GM19463 (cell line): Measurements from ENCODE around the gene PCDHA5.
"Not testable (repeated sequence)": the region's sequence is repeated elsewhere in the genome, so short reads cannot be mapped to it uniquely, and the experiment has no call there.

ENCODE experiments used
- ATAC-seq: cut with Tn5 transposase; IDR thresholded peaks from one replicate; pipeline ENCODE4 v1.9.1; 2021; ENCODE audit warnings: mild to moderate bottlenecking, moderate library complexity; ENCODE audit not compliant: unreplicated experiment

Gene PCDHA5

DNA sequence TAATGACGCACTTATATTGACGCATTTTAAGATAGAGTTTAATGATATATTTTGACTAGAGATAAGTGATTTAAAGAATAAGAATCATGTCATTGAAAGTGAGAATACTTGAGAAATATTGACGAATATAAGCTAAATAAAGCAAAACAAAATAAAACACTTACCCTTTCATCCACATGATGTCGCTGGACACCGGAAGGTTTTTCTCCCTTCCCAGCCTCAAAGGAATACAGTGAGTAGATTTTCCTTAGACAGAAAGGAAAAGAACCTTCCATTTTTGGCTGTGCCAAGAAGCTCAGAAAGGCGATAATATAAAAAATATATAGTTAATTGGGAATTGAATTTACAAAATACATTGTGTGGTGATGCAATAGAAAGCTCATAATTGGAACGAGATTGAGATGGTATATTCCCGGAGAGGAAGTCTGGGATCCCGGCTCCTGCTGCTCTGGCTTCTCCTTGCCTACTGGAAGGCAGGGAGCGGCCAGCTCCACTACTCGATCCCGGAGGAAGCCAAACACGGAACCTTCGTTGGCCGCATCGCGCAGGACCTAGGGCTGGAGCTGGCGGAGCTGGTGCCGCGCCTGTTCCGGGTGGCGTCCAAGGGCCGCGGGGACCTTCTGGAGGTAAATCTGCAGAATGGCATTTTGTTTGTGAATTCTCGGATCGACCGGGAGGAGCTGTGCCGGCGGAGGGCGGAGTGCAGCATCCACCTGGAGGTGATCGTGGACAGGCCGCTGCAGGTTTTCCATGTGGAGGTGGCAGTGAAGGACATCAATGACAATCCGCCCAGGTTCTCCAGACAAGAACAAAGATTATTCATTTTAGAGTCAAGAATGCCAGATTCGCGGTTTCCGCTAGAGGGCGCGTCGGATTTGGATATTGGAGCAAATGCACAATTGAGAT, at the start of gene PCDHA5:
Gene PCDHA5, plus strand, starts transcription at position 239 of the 906 bp plus-strand sequence.
- no peak for ATAC-seq

DNA sequence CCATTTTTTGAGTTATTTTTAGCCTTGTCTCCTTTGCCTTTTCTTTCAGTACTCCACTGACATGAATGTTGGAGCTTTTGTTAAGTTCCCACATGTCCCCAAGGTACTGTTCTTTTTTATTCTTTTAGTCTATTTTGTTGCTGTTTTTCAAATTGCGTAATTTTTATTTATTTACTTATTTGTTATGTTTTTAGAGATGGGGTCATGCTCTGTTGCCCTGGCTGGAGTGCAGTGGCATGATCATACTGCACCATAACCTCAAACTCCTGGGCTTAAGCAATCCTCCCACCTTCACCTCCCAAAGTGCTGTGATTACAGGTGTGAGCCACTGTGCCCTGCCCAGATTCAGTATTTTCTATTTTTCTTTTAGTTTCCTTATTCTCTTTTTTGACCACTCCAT, 40.9 kb upstream of the PCDHA5 start:
- ATAC-seq, result no peak

DNA sequence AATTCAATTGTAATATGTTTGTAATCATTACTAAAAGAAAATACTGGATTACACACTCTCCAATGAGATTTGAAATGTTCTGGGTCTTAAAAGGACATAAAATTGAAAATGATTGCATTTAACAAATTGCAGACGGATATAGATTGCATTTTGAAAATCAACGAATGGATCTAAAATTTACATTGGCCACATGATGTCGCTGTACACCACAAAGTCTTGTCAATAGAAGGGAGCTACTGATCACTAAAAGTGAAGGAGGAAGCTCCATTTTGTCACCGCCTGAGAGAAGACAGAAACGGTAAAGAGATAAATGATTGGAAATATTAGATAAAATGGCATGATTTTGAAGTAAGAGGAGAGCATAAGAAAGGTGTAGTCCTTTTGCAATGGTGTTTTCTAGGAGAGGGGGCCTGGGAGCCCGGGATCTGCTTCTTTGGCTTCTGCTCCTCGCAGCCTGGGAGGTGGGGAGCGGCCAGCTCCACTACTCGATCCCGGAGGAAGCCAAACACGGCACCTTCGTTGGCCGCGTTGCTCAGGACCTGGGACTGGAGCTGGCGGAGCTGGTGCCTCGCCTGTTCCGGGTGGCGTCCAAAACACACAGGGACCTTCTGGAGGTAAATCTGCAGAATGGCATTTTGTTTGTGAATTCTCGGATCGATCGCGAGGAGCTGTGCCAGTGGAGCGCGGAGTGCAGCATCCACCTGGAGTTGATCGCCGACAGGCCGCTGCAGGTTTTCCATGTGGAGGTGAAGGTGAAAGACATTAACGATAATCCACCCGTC, 35.3 kb upstream of the PCDHA5 start, which contains the start of gene PCDHA1:
Gene PCDHA1, plus strand, starts transcription at position 236 of the 782 bp plus-strand sequence.
- no peak for ATAC-seq

DNA sequence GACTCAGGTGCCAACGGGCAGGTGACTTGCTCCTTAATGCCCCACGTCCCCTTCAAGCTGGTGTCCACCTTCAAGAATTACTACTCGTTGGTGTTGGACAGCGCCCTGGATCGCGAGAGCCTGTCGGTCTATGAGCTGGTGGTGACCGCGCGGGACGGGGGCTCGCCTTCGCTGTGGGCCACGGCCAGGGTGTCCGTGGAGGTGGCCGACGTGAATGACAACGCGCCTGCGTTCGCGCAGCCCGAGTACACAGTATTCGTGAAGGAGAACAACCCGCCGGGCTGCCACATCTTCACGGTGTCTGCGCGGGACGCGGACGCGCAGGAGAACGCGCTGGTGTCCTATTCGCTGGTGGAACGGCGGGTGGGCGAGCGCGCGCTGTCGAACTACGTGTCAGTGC, 34.0 kb upstream of the PCDHA5 start:
- not testable (repeated sequence) for ATAC-seq

DNA sequence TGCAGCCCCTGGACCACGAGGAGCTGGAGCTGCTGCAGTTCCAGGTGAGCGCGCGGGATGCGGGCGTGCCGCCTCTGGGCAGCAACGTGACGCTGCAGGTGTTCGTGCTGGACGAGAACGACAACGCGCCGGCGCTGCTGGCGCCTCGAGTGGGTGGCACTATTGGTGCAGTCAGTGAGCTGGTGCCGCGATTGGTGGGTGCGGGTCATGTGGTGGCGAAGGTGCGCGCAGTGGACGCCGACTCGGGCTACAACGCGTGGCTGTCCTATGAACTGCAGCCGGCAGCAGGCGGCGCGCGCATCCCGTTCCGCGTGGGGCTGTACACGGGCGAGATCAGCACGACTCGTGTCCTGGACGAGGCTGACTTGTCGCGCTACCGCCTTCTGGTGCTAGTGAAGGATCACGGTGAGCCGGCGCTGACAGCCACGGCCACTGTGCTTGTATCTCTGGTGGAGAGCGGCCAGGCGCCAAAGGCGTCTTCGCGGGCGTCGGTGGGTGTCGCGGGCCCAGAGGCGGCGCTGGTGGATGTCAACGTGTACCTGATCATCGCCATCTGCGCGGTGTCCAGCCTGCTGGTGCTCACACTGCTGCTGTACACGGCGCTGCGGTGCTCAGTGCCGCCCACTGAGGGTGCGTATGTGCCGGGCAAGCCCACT, 33.4 kb upstream of the PCDHA5 start:
- ATAC-seq, result not testable (repeated sequence)

DNA sequence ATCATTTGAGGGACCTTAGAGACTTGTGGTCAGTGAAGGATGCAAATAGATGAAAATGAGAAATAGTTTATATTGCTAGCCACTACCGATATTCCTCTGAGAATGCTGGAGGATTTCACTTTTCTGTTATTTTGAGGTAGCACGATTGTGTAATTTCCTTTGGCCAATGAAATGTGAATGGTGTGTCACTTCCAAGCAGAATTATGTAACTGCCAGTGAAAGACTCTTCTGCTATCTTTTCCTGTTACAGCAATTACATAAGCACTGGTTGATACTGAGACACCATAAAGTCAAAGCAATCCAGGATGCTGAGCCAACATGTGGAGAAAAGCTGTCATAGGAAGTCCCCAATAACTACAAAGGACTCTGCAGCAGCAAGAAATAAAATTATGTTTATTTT, 30.3 kb upstream of the PCDHA5 start:
- ATAC-seq, result no peak

DNA sequence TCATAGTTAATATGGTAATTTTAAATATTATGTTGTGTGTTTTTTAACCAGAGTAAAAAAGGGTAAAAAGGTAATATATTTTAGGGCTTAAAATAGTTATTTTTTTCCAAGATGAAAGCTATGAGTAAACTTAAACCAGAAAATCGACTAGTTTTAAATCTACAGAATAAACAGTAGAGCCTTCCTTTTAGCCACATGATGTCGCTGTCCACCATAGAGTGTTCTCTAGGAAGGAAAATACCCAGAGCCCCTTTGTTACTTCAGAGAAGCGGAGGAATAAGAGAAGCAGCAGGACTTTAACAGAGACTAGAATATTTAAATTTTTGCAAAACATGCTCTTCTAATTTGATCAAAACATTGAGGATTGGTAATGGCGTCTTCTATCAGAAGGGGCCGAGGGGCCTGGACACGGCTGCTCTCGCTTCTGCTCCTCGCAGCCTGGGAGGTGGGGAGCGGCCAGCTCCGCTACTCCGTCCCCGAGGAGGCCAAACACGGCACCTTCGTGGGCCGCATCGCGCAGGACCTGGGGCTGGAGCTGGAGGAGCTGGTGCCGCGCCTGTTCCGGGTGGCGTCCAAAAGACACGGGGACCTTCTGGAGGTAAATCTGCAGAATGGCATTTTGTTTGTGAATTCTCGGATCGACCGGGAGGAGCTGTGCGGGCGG, 26.7 kb upstream of the PCDHA5 start, which contains the start of gene PCDHA2:
Gene PCDHA2, plus strand, starts transcription at position 258 of the 664 bp plus-strand sequence.
- no peak for ATAC-seq

DNA sequence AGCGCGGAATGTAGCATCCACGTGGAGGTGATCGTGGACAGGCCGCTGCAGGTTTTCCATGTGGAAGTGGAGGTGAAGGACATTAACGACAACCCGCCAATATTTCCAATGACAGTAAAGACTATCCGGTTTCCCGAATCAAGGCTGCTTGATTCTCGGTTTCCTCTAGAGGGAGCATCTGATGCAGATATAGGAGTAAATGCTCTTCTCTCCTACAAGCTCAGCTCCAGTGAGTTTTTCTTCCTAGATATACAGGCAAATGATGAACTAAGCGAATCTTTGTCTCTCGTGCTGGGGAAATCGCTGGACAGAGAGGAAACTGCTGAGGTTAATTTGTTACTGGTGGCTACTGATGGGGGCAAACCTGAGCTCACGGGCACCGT, 26.2 kb upstream of the PCDHA5 start:
- no peak for ATAC-seq

DNA sequence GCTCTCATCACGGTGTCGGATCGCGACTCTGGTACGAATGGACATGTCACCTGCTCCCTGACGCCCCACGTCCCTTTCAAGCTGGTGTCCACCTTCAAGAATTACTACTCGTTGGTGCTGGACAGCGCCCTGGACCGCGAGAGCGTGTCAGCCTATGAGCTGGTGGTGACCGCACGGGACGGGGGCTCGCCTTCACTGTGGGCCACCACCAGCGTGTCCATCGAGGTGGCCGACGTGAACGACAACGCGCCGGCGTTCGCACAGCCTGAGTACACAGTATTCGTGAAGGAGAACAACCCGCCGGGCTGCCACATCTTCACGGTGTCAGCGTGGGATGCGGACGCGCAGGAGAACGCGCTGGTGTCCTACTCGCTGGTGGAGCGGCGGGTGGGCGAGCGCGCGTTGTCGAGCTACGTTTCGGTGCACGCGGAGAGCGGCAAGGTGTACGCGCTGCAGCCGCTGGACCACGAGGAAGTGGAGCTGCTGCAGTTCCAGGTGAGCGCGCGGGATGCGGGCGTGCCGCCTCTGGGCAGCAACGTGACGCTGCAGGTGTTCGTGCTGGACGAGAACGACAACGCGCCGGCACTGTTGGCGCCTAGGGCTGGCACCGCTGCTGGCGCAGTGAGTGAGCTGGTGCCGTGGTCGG, 25.2 kb upstream of the PCDHA5 start:
- ATAC-seq, result not testable (repeated sequence)

GRCh38 chr5:140796718-140797095, 24.7 kb upstream of the PCDHA5 start:
- ATAC-seq, result no peak

- ATAC-seq, result no peak
Observed at GRCh38 chr5:140800816-140801493, 20.5 kb upstream of the PCDHA5 start, which contains the start of gene PCDHA3. TSS of gene PCDHA3 (plus strand) at chr5:140801057.

DNA sequence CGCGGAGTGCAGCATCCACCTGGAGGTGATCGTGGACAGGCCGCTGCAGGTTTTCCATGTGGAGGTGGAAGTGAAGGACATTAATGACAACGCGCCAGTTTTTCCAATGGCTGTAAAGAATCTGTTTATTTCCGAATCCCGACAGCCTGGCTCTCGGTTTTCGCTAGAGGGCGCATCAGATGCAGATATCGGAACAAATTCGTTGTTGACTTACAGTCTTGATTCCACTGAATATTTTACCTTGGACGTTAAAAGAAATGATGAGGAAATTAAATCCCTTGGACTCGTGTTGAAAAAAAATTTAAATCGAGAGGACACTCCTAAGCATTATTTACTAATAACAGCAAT, 19.9 kb upstream of the PCDHA5 start:
- ATAC-seq, result no peak

GRCh38 chr5:140802381-140802780, 19.0 kb upstream of the PCDHA5 start:
- ATAC-seq, result not testable (repeated sequence)

DNA sequence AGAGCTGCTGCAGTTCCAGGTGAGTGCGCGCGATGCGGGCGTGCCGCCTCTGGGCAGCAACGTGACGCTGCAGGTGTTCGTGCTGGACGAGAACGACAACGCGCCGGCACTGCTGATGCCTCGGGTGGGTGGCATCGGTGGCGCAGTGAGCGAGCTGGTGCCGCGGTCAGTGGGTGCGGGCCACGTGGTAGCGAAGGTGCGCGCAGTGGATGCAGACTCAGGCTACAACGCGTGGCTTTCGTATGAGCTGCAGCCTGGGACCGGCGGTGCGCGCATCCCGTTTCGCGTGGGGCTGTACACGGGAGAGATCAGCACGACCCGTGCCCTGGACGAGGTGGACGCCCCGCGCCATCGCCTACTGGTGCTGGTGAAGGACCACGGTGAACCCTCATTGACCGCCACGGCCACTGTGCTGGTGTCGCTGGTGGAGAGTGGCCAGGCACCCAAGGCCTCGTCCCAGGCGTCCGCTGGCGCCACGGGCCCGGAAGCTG, 18.6 kb upstream of the PCDHA5 start:
- ATAC-seq, result no peak

GRCh38 chr5:140806834-140807775, 14.3 kb upstream of the PCDHA5 start, which contains the start of gene PCDHA4:
TSS of gene PCDHA4 (plus strand) at chr5:140807068.
- ATAC-seq, result no peak

- not testable (repeated sequence) for ATAC-seq
Observed at GRCh38 chr5:140808241-140808888, 13.0 kb upstream of the PCDHA5 start.

GRCh38 chr5:140808889-140809291, 12.5 kb upstream of the PCDHA5 start:
- ATAC-seq, result no peak

DNA sequence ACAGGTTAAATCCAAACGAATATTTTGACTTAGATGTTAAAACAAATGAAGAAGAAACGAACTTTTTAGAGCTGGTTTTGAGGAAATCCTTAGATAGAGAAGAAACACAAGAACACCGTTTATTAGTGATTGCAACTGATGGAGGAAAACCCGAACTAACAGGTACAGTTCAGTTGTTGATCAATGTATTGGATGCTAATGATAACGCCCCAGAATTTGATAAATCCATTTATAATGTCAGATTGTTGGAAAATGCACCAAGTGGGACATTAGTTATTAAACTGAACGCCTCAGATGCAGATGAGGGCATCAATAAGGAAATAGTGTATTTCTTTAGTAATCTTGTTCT, 842 bp downstream of the PCDHA5 start:
- ATAC-seq, result no peak
